WTC11 (cell line): Measurements from ENCODE around the gene DDB1.

Source experiments
- ATF1 ChIP-seq: sonication (generic); formaldehyde crosslinking; IDR thresholded peaks from 2 replicates; pipeline ENCODE4 v1.8.1; 2023; ENCODE audit warnings: mild to moderate bottlenecking, moderate library complexity, missing genetic modification reagents
- CTCF ChIP-seq: fragments of 200-600 bp; IDR thresholded peaks from 2 replicates; pipeline ENCODE4 v1.8.0; 2022; ENCODE audit warnings: antibody characterized with exemption
- SP1 ChIP-seq: sonication (generic); formaldehyde crosslinking; conservative IDR thresholded peaks from 2 replicates; pipeline ENCODE4 v1.8.1; 2022; ENCODE audit warnings: missing genetic modification reagents

DNA sequence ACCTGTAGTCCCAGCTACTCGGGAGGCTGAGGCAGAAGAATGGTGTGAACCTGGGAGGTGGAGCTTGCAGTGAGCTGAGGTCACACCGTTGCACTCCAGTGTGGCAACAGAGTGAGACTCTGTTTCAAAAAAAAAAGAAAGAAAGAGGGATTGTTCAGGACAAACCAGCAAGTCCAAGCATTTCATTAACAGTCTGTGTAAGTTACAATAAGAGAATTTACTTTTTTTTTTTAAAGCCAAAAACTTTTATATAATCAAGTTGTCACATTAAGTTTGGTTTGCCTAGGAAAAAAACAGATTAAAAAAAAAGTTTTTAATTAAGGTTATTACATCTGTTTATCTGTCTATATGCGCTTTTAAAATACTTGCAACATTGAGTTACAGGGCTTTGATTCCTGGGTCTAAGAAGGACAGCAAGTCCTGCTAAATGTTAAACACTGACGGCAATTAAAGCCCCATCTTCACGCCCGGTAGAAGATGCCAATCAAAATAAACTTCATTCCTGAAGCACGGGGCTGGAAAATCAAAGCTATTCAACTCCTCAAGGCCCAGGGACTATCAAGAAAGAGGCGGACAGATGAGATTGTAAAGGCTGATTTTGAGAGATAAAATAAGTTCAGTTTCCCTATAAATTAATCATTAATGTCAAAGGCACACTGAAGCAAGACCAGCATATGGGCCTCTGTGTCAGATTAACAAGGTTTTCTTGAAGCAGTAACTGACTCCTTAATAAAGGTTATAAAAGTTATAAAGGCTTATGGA is 39.9 kb upstream of the DDB1 start:
- no peak for TF ChIP-seq SP1
- no peak for TF ChIP-seq ATF1
- no peak for TF ChIP-seq CTCF
